Tibial artery (tissue), 4 donors: Measurements from ENCODE around the gene TEX261.
"Not testable (repeated sequence)": the region's sequence is repeated elsewhere in the genome, so short reads cannot be mapped to it uniquely, and the experiment has no call there.

Experiments
- DNase-seq, 2 donors: peaks; one replicate each; pipeline ENCODE4 v3.0.0-alpha.2; 2019
- H3K27ac ChIP-seq, 2 donors: fragments of 200-600 bp; sonication (generic) in 1 of 2; 1 replicate in 1 of 2; 2 replicates in 1 of 2; pipeline ENCODE4 v1.5.1; 2018 to 2019; ENCODE audit warnings: mild to moderate bottlenecking in 1 of 2
- H3K27me3 ChIP-seq, 2 donors: fragments of 200-600 bp; sonication (generic) in 1 of 2; one replicate each; pipeline versions ENCODE4 v1.5.1 to v1.6.0; 2016 to 2019
- H3K36me3 ChIP-seq, 3 donors: fragments of 200-600 bp; sonication (generic) in 2 of 3; one replicate each; pipeline ENCODE4 v1.5.1; 2016 to 2019; ENCODE audit warnings: mild to moderate bottlenecking in 2 of 3
- H3K4me1 ChIP-seq, 4 donors: fragments of 200-600 bp; sonication (generic) in 2 of 4; 1 replicate in 3 of 4; 2 replicates in 1 of 4; pipeline ENCODE4 v1.5.1; 2016 to 2019
- H3K4me3 ChIP-seq, 2 donors: fragments of 200-600 bp; sonication (generic) in 1 of 2; 1 replicate in 1 of 2; 2 replicates in 1 of 2; pipeline ENCODE4 v1.5.1; 2018 to 2019; ENCODE audit warnings: mild to moderate bottlenecking in 2 of 2
- H3K9me3 ChIP-seq, 3 donors: fragments of 200-600 bp; sonication (generic) in 1 of 3; one replicate each; pipeline ENCODE4 v1.5.1; 2016 to 2019
- intact Hi-C: fragments of 100-400 bp; cut with DNase I; formaldehyde crosslinking; loops from one replicate; pipeline ENCODE4 v1.15.0; 2023; ENCODE audit warnings: low total_unique reads
- TF ChIP-seq, protein P1 (sequence below), 2 experiments: fragments of 200-600 bp in 1 of 2; fragments of 450-650 bp in 1 of 2; IDR thresholded peaks; one replicate each; pipeline ENCODE4 v1.5.1; 2017 to 2019; ENCODE audit warnings: antibody characterized with exemption in 2 of 2, mild to moderate bottlenecking in 1 of 2, moderate library complexity in 1 of 2

Gene TEX261

GRCh38 chr2:70994699-70995425 is at the start of gene TEX261:
TEX261 (minus strand) TSS chr2:70994873; CDS start chr2:70994757, 116 bp downstream.
- TF ChIP-seq, protein P1, sequence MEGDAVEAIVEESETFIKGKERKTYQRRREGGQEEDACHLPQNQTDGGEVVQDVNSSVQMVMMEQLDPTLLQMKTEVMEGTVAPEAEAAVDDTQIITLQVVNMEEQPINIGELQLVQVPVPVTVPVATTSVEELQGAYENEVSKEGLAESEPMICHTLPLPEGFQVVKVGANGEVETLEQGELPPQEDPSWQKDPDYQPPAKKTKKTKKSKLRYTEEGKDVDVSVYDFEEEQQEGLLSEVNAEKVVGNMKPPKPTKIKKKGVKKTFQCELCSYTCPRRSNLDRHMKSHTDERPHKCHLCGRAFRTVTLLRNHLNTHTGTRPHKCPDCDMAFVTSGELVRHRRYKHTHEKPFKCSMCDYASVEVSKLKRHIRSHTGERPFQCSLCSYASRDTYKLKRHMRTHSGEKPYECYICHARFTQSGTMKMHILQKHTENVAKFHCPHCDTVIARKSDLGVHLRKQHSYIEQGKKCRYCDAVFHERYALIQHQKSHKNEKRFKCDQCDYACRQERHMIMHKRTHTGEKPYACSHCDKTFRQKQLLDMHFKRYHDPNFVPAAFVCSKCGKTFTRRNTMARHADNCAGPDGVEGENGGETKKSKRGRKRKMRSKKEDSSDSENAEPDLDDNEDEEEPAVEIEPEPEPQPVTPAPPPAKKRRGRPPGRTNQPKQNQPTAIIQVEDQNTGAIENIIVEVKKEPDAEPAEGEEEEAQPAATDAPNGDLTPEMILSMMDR (IDR thresholded peaks at IDR 0.05): peak; percentile 61 to 69
- H3K27ac ChIP-seq: peak within 1 kb of the TSS; percentile 92 to 93
- DNase-seq: peak; percentile 82 to 95
- intact Hi-C loops: no loop called here
- H3K9me3 ChIP-seq: no peaks in the 10 kb centered on the region
- peaks cover 0 to 42% (median 26%) of the 10 kb centered on the region in 4 donors for H3K4me1 ChIP-seq
- peaks cover 0 to 24% (median 20%) of the 10 kb centered on the region in 3 donors for H3K36me3 ChIP-seq
- H3K27me3 ChIP-seq: no peaks in the 10 kb centered on the region
- peak within 1 kb of the TSS; percentile 96 to 98 for H3K4me3 ChIP-seq

DNA sequence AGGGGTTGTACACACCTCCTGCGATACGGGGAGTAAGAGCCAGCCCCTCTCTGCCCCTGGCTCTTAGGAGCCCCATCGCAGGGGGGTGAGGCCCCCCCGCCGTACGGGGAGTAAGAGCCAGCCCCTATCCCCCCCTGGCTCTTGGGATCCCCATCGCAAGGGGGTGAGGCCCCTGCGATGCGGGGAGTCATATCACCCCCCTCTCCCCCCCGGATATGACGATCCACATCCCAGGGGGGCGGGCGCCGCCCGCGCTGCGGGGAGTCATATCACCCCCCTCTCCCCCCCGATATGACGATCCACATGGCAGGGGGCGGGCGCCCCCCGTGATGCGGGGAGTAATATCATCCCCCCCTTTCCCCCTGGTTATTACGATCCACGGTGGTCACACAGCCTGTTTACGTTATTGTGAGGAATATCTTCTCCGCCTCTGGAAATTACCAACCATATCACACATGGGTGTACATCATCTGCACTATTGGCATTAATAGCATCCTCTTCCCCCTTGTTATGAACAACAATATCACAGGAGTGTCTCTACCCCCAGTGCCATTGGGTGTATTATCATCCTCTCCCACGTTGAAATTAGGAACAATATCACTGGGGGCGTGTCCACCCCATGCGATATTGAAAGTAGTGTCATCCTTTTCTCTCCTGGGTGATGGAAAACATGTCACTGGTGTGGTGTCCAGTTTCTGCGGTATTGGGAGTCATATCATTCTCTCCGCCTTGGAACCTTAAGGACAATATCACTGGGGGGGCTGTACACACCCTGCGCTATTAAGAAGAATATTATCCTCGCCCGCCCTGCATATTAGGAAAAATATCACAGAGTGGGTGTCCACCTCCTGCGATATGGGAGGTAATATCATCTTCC is 49.1 kb upstream of the TEX261 start:
- H3K36me3 ChIP-seq: no peaks in the 10 kb centered on the region
- TF ChIP-seq, protein P1 (IDR thresholded peaks at IDR 0.05): no peak
- no peaks in the 10 kb centered on the region for H3K9me3 ChIP-seq
- H3K27ac ChIP-seq: no peak overlapping the region
- peaks cover 0 to 8% of the 10 kb centered on the region in 2 donors for H3K27me3 ChIP-seq
- H3K4me1 ChIP-seq: no peaks in the 10 kb centered on the region
- DNase-seq: no peak
- H3K4me3 ChIP-seq: no peak overlapping the region
- intact Hi-C loops: no loop called here

DNA sequence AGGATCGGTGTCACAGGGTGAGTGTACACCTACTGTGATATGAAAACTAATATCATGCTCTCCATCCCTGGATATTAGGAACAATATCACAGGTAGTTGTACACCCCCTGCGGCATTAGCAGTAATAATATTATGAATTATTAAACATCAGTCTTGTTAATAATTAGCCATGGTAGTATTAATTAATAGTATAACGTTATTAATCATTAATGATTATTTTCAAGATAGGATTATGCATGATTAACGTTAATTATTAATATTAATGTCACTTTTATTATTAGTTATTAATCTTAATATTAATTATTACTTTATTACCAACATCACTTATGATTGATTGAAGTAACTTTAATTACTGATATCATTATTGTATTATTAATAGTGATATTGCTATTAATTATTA is 47.6 kb upstream of the TEX261 start:
- Histone ChIP-seq H3K4me1 (no peaks in the 10 kb centered on the region), H3K36me3 (no peaks in the 10 kb centered on the region), H3K4me3 (no peak overlapping the region), H3K9me3 (no peaks in the 10 kb centered on the region), H3K27me3 (peaks cover 0 to 8% of the 10 kb centered on the region in 2 donors), H3K27ac (no peak overlapping the region)
- intact Hi-C loops: no loop called here
- DNase-seq: no peak
- TF ChIP-seq, protein P1 (IDR thresholded peaks at IDR 0.05): no peak

DNA sequence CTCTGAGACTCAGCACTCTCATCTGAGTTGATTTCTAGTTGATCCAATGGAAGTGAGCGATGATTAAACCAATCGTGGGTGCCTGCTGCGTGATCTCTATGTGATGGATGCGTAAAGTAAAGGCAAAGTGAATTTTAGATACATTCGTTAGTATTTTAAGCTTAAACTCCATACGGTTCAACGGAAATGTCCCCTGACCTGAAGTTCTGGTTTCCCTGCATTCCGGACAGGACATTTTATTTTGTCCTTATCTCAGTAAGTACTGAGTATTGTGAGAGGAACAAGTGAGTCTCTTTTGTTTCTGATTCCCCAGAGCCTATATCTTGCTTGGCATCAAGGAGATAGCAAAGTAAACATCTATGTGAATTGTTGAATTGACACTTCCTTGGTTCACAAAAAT is 41.6 kb upstream of the TEX261 start:
- H3K4me1 ChIP-seq, DNase-seq, H3K9me3 ChIP-seq, H3K27ac ChIP-seq, H3K27me3 ChIP-seq, H3K4me3 ChIP-seq, H3K36me3 ChIP-seq, intact Hi-C loops: not testable (repeated sequence)

GRCh38 chr2:71023553-71024243 is 29.0 kb upstream of the TEX261 start:
- DNase-seq, H3K9me3 ChIP-seq, H3K27ac ChIP-seq, intact Hi-C loops, H3K4me3 ChIP-seq, H3K27me3 ChIP-seq, H3K36me3 ChIP-seq, H3K4me1 ChIP-seq: not testable (repeated sequence)

- H3K27me3 ChIP-seq, intact Hi-C loops, H3K27ac ChIP-seq, H3K36me3 ChIP-seq, H3K4me1 ChIP-seq, H3K9me3 ChIP-seq, H3K4me3 ChIP-seq, DNase-seq: not testable (repeated sequence)
Observed at GRCh38 chr2:71021394-71021793, 26.7 kb upstream of the TEX261 start.

DNA sequence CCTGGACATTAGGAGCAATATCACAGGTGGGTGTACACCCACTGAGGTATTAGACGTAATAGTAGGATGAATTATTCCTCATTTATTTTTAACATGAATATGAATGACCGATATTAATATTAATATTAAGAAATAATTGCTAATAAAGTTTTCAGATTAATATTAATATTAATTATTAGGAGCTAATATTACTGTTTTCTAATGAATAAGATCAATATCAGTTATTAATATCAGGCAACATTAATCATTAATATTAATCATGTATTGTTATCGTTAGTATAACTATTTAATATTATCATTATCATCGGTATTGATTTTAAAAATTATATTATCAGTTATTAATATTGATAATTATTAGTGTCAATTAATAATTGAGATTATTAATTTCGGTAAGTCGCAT is 25.3 kb upstream of the TEX261 start:
- H3K4me1 ChIP-seq, H3K27ac ChIP-seq, H3K36me3 ChIP-seq, H3K4me3 ChIP-seq, H3K9me3 ChIP-seq, DNase-seq, intact Hi-C loops, H3K27me3 ChIP-seq: not testable (repeated sequence)
